WTC11 (cell line): Measurements from ENCODE around the gene DCAF11.

ENCODE experiments used
- FOXK1 ChIP-seq: sonication (generic); formaldehyde crosslinking; IDR thresholded peaks from 2 replicates; pipeline ENCODE4 v1.8.0; 2022; ENCODE audit warnings: mild to moderate bottlenecking, moderate library complexity, missing genetic modification reagents
- JAZF1 ChIP-seq: fragments of 250-450 bp; sonication (Bioruptor Pico); IDR thresholded peaks from 2 replicates; pipeline ENCODE4 v1.9.0; 2021; ENCODE audit warnings: moderate library complexity, mild to moderate bottlenecking, inconsistent platforms
- ZNF263 ChIP-seq: sonication (generic); formaldehyde crosslinking; IDR thresholded peaks from 2 replicates; pipeline ENCODE4 v1.8.1; 2022; ENCODE audit warnings: low read depth, mild to moderate bottlenecking, moderate library complexity, missing genetic modification reagents
- TF ChIP-seq, protein P1 (sequence below): fragments of 200-600 bp; IDR thresholded peaks from 2 replicates; pipeline ENCODE4 v1.8.0; 2022; ENCODE audit warnings: antibody characterized with exemption
- TF ChIP-seq, protein P2 (sequence below): sonication (generic); formaldehyde crosslinking; IDR thresholded peaks from 2 replicates; pipeline ENCODE4 v1.8.1; 2022; ENCODE audit warnings: low read depth, missing genetic modification reagents, borderline replicate concordance

DNA sequence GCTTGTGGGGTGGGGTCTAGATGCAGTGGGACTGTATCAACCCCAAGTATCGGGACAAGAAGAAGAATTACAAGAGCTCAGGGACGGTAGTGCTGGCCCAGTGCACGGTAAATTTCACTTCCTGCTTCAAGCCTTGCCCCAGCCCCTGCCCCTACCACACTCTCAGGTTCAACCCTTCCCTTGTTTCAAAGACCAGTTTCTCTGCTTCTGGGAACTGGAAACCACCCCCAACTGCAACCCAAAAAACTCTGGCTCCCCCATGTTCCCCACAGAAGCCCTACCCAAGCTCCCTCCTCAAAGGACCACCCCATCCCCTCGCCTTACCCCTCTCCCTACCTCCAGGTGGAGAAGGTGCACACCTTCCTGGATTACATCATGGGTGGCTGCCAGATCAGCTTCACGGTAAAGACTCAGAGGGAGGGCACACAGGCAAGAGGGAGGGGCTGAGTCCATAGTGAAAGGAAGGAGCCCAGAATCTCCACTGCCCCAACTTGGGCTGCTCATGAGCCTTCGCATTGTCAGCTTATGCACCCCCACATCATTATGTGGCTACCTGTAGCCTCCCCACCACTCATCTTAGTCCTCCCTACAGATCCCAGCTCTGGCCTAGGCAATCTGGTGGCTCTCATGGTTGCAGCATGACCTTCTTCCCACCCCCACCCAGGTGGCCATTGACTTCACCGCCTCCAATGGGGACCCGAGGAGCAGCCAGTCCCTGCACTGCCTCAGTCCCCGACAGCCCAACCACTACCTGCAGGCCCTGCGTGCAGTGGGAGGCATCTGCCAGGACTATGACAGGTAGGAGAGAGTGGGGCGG, 38.9 kb upstream of the DCAF11 start:
- TF ChIP-seq ZNF263 (CRISPR knock-in tag) = no peak
- TF ChIP-seq, protein P1, sequence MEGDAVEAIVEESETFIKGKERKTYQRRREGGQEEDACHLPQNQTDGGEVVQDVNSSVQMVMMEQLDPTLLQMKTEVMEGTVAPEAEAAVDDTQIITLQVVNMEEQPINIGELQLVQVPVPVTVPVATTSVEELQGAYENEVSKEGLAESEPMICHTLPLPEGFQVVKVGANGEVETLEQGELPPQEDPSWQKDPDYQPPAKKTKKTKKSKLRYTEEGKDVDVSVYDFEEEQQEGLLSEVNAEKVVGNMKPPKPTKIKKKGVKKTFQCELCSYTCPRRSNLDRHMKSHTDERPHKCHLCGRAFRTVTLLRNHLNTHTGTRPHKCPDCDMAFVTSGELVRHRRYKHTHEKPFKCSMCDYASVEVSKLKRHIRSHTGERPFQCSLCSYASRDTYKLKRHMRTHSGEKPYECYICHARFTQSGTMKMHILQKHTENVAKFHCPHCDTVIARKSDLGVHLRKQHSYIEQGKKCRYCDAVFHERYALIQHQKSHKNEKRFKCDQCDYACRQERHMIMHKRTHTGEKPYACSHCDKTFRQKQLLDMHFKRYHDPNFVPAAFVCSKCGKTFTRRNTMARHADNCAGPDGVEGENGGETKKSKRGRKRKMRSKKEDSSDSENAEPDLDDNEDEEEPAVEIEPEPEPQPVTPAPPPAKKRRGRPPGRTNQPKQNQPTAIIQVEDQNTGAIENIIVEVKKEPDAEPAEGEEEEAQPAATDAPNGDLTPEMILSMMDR = no peak
- no peak for TF ChIP-seq FOXK1 (CRISPR knock-in tag)
- TF ChIP-seq, protein P2, sequence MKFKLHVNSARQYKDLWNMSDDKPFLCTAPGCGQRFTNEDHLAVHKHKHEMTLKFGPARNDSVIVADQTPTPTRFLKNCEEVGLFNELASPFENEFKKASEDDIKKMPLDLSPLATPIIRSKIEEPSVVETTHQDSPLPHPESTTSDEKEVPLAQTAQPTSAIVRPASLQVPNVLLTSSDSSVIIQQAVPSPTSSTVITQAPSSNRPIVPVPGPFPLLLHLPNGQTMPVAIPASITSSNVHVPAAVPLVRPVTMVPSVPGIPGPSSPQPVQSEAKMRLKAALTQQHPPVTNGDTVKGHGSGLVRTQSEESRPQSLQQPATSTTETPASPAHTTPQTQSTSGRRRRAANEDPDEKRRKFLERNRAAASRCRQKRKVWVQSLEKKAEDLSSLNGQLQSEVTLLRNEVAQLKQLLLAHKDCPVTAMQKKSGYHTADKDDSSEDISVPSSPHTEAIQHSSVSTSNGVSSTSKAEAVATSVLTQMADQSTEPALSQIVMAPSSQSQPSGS (CRISPR knock-in tag) = no peak
- TF ChIP-seq JAZF1 (CRISPR knock-in tag) = no peak
